Ishikawa (cell line): ENCODE results near the gene CCDC91.

ENCODE experiments used
- CEBPB ChIP-seq: IDR thresholded peaks from 2 replicates; pipeline ENCODE4 v1.6.1; 2012
- CREB1 ChIP-seq: IDR thresholded peaks from 2 replicates; pipeline ENCODE4 v1.6.1; 2012; ENCODE audit warnings: low read depth
- EGR1 ChIP-seq: IDR thresholded peaks from 2 replicates; pipeline ENCODE4 v1.6.1; 2012
- EP300 ChIP-seq: IDR thresholded peaks from 2 replicates; pipeline ENCODE4 v1.6.1; 2012; ENCODE audit warnings: borderline replicate concordance
- FOXM1 ChIP-seq: IDR thresholded peaks from 2 replicates; pipeline ENCODE4 v1.6.1; 2012; ENCODE audit warnings: low read depth, borderline replicate concordance
- NFIC ChIP-seq: IDR thresholded peaks from 2 replicates; pipeline ENCODE4 v1.6.1; 2012
- RAD21 ChIP-seq: IDR thresholded peaks from 2 replicates; pipeline ENCODE4 v1.6.1; 2012; ENCODE audit warnings: low read depth
- TAF1 ChIP-seq: IDR thresholded peaks from 2 replicates; pipeline ENCODE4 v1.6.1; 2012; ENCODE audit warnings: low read depth, mild to moderate bottlenecking
- TCF12 ChIP-seq: IDR thresholded peaks from 2 replicates; pipeline ENCODE4 v1.6.1; 2012; ENCODE audit warnings: low read depth
- TEAD4 ChIP-seq: IDR thresholded peaks from 2 replicates; pipeline ENCODE4 v1.6.1; 2012
- YY1 ChIP-seq: IDR thresholded peaks from 2 replicates; pipeline ENCODE4 v1.6.1; 2012; ENCODE audit warnings: low read depth
- ZBTB7A ChIP-seq: IDR thresholded peaks from 2 replicates; pipeline ENCODE4 v1.6.1; 2012; ENCODE audit warnings: low read depth
- TF ChIP-seq, protein P1 (sequence below): IDR thresholded peaks from 2 replicates; pipeline ENCODE4 v1.6.1; 2012
- TF ChIP-seq, protein P2 (sequence below): IDR thresholded peaks from 2 replicates; pipeline ENCODE4 v1.6.1; 2012
- TF ChIP-seq, protein P3 (sequence below): IDR thresholded peaks from 2 replicates; pipeline ENCODE4 v1.6.1; 2012; ENCODE audit warnings: low read depth, mild to moderate bottlenecking

Gene CCDC91

DNA sequence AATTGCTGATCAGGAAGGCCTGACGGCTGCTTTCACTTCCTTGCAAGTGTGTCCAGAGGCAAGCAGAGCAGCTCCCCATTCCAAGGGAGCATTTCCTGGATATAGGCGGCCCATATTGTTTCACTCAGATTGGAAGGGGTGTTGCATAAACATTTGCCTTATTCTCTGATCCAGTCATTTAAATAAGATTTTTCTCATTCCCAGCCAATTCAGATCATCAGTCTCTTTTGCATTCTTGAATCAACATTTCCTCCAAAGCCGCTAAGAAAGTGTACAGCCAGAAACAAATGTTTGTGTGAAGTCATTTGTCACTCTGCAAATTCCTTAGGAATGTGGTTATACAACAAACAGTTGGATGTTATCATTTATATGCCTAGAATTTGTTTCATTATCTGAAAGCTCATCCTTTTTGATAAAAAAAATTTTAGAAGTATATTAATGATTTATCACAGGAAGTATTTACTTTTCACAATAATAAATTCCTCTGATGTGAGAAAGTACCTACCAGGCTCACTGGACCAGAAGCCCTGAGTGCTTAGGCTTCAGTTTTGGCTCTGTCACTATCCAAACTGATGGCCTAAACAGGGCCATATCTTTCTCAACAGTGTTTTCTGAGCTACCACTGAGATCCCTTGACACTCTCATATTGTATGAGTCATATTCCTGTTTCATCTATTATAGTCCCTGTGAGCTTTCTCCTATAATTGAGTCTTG, 379.6 kb downstream of the CCDC91 start:
- TF ChIP-seq, protein P1, sequence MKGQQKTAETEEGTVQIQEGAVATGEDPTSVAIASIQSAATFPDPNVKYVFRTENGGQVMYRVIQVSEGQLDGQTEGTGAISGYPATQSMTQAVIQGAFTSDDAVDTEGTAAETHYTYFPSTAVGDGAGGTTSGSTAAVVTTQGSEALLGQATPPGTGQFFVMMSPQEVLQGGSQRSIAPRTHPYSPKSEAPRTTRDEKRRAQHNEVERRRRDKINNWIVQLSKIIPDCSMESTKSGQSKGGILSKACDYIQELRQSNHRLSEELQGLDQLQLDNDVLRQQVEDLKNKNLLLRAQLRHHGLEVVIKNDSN: no peak
- TF ChIP-seq NFIC: no peak
- TF ChIP-seq, protein P2, sequence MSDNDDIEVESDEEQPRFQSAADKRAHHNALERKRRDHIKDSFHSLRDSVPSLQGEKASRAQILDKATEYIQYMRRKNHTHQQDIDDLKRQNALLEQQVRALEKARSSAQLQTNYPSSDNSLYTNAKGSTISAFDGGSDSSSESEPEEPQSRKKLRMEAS: no peak
- no peak for TF ChIP-seq YY1
- TF ChIP-seq TEAD4: no peak
- TF ChIP-seq EP300: no peak
- TF ChIP-seq EGR1: no peak
- no peak for TF ChIP-seq CEBPB
- no peak for TF ChIP-seq RAD21
- no peak for TF ChIP-seq ZBTB7A
- TF ChIP-seq FOXM1: no peak
- TF ChIP-seq, protein P3, sequence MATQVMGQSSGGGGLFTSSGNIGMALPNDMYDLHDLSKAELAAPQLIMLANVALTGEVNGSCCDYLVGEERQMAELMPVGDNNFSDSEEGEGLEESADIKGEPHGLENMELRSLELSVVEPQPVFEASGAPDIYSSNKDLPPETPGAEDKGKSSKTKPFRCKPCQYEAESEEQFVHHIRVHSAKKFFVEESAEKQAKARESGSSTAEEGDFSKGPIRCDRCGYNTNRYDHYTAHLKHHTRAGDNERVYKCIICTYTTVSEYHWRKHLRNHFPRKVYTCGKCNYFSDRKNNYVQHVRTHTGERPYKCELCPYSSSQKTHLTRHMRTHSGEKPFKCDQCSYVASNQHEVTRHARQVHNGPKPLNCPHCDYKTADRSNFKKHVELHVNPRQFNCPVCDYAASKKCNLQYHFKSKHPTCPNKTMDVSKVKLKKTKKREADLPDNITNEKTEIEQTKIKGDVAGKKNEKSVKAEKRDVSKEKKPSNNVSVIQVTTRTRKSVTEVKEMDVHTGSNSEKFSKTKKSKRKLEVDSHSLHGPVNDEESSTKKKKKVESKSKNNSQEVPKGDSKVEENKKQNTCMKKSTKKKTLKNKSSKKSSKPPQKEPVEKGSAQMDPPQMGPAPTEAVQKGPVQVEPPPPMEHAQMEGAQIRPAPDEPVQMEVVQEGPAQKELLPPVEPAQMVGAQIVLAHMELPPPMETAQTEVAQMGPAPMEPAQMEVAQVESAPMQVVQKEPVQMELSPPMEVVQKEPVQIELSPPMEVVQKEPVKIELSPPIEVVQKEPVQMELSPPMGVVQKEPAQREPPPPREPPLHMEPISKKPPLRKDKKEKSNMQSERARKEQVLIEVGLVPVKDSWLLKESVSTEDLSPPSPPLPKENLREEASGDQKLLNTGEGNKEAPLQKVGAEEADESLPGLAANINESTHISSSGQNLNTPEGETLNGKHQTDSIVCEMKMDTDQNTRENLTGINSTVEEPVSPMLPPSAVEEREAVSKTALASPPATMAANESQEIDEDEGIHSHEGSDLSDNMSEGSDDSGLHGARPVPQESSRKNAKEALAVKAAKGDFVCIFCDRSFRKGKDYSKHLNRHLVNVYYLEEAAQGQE: no peak
- no peak for TF ChIP-seq CREB1
- TF ChIP-seq TCF12: no peak
- TF ChIP-seq TAF1: no peak

DNA sequence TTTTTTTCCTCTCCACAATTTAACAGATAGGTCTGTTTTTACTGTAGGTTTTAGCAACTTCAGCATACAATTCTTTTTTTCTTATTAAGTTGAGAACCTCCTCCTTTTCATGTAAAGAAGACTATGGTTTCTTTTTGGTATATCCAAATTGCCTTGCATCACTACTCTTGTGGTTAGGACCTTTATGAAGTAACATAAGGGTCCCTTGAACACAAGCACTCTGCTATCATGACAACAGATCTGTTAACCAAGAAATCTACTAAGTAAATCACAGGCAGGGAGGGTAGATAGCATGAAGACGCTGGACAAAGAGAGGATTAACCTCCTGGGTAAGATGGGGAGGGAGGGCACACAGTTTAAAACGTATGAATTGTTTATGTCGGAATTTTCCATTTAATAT, 380.6 kb downstream of the CCDC91 start:
- TF ChIP-seq, protein P1: no peak
- no peak for TF ChIP-seq TEAD4
- TF ChIP-seq, protein P2: no peak
- TF ChIP-seq, protein P3: no peak
- TF ChIP-seq CREB1: no peak
- no peak for TF ChIP-seq CEBPB
- no peak for TF ChIP-seq TCF12
- no peak for TF ChIP-seq RAD21
- no peak for TF ChIP-seq EGR1
- TF ChIP-seq YY1: no peak
- no peak for TF ChIP-seq EP300
- no peak for TF ChIP-seq FOXM1
- no peak for TF ChIP-seq TAF1
- no peak for TF ChIP-seq NFIC
- no peak for TF ChIP-seq ZBTB7A

DNA sequence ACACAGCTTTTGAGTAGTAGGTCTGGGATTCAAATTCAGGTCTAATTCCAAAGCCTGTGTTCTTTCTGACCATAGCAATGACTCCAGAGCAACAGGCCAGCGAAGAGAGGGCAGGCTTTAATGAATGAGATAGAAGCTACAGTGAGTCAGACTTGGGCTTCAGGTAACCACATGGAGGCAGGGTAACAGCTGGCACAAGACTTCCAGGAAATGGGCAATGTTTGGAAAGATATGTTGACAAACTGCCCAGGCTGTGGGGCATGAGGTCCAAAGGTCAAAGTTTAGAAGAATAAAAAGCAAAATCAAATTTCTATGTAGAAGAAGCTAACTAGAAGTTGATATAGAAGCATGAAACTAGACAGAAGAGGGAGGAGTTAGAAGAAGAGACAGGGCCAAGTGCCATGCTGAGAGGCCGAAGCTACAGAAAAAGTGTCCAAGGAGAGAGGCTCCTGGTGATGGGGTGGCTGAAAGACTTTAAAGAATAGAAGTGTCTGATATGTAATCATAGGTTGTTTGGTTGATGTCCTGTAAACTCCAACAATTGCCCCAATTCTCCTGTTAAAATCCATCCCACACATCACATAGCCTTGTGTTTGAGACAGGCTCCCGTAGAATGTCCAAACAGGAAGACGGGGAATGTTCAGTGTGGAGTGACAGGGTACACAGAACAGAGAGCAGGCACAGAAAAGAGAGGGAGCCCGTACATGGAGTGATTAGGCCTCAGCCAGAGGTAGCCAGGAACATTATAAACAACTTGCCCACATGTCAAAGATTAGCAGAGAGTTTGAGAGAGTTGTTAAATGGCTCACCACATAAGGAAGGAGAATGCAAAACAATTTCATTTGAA, 384.7 kb downstream of the CCDC91 start:
- TF ChIP-seq, protein P1: no peak
- no peak for TF ChIP-seq CEBPB
- TF ChIP-seq FOXM1: no peak
- TF ChIP-seq TAF1: no peak

DNA sequence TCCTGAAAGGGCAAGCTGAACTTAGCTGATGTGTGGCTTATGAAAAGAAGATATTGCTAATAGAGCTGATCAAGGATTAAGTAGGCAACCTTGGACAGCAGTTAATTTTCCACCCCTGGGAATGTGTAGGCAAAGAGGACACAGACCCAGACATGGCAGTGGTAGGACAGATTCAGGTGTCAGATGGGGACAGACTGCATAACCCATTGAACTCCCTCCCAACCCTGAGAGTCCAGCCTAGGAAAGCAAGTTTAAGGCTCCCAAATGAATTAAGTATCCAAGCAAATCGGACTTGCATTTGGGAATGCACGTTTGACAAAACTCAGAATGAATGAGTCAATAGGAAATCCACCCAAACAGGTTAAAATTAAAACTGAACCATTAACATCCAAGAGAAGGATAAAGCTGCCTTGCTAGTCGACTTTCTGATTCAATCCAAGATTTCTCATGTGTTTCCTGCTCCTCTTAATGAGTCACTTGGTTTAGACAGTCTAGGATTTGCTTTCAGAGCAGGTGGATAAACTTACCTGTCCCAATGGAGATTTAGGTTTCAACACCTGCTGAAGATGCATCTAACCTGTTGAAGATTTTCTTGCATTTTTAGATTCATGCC, 385.4 kb downstream of the CCDC91 start:
- TF ChIP-seq YY1: no peak
- TF ChIP-seq ZBTB7A: no peak
- no peak for TF ChIP-seq EGR1
- TF ChIP-seq CEBPB: no peak
- TF ChIP-seq TAF1: no peak
- TF ChIP-seq FOXM1: no peak
- no peak for TF ChIP-seq CREB1
- no peak for TF ChIP-seq EP300
- no peak for TF ChIP-seq RAD21
- TF ChIP-seq TEAD4: no peak

DNA sequence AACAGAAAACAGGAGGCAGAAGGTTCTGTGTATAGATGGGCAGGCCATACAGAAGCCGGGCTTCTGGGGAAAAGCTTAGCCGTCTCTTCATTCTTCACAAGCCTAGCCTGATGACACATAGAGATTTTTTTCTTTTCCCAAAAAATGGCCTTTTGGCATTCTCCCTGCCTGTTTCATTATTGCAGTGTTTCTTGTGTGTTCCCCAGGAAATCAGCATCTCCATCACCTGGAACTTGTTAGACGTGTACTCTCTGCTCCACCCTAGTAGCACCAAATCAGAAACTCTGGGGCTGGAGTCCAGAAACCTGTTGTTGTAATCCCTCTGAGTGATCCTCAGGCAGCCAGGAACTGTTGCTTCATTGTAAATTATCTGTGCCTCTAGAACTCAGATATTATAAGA, 388.1 kb downstream of the CCDC91 start:
- TF ChIP-seq CREB1 (no peak), YY1 (no peak), NFIC (no peak)
